ENCODE measurements around the gene CIDEC.

CIDEC gene

DNA sequence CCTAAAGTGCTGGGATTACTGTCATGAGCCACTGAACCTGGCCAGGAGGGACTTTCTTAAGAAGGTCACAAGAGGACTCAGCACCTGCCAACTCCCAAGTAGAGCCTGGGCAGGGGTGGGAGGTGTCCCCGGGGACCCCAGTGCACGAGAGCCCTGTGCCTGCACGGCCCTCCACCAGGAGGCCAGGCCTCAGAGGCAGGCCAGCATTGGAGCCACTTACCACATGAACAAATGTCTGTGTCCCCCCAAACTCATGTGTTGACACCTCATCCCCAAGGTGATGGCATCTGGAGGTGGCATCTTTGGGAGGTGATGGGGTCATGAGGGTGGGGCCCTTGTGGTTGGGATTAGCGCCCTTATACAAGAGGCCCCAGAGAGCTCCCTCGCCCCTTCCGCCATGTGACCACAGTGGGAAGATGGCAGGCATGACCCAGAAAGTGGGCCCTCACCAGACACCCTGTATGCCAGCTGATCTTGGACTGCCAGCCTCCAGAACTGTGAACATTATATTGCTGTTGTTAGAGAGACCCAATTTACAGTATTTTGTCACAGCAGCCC is 33.0 kb downstream of the CIDEC start:
- no peak for DNase-seq (ENCODE audit: low spot score)
- no peak for FAIRE-seq

DNA sequence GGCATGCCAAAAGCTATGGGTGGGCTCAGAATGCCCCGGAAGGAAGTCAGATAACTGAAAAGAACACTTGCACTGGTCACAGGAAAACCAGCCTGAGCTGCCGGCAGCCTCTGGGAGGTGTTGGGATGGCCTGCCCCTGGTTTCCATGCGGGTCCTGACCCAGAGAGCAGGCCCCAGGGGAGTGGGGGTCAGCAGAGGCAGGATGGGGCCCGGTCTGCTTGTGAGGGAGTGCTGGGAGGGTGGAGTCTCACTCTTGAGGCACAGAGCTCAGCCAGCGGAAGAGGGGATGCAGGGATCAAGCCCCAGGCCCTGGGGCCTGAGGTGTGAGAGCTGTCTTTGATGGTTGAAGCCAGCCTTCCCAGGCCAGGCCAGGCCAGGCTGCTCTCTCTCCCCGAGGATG is 33.8 kb downstream of the CIDEC start:
- no peak for DNase-seq (ENCODE audit: low spot score)
- no peak for FAIRE-seq

DNA sequence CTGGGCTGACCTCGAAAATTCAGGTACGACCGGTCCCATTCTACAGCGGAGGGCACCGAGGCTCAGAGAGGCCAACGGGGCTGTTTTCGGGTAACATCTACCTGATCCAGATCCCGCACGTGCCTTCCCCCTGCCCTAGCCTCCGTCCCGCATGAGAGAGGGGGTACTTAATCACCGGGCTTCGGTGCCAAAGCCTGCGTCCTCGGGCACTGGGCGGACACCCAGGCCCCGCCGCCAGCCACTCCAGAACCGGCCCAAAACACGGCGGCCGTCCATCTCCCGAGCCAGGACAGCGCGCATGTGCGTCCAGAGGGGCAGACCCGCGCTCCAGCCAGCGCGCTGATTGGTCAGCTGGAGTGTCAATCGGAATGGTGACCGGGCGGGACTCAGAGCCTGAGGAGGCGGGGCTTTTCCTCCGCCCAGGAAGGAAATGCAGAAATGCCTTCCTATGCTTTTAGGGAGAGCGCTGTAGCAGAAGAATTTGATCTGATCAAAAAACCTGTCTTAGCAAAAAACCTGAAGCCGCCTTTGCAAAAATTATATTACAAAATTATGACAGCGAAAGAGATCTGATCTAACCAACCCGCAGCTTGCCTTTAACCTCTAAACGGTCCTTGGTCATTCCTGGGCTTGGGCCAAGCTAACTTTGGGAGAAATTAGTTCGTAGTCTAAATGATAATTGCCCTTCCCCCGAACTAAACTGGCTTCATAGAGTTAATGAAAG is 36.2 kb downstream of the CIDEC start, which contains the start of gene RPUSD3:
Gene RPUSD3, minus strand, starts transcription at position 294 of the 724 bp plus-strand sequence. Its CDS starts 18 bp downstream, at position 276.
- DNase-seq (ENCODE audit: low spot score) (peak; percentile 81), FAIRE-seq (peak; percentile 58)

DNA sequence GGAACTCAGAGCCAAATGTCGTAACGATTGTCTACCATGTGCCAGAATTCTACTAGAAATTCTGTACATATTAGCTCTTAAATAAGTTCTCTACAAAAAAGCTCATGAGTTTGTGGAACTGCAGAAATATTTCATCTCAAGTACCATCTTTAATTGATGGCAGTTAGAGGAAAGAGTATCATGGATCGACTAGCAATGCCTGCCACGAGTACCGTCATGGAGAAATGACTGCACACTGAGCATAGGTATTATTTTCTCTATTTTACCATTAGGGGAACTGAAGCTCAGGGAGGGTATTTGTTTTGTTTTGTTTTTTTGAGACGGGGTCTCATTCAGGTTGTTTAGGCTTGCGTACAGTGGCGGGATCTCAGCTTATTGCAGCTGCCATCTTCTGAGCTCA is 39.0 kb downstream of the CIDEC start:
- FAIRE-seq: no peak
- DNase-seq (ENCODE audit: low spot score): no peak

DNA sequence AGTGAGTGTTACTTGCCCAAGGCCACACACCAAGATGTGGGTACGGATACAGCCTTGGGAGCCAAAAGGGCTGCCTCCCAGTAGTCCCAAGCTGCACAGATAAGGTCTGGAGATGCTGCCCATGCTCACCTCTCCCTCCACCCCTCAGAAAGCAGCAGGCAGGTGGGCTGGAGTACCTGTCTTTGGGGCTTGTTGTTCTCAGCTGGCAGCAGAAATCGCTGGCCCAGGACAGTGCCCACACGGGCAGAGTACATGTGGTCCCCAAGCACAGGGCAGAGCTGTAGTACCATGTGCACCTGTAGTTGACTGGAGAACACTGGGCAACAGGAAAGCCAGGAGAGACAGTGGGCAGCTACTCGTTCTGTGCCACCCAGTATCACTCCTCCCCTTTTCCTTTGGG is 41.2 kb downstream of the CIDEC start:
- DNase-seq (ENCODE audit: low spot score) (no peak), FAIRE-seq (no peak)

DNA sequence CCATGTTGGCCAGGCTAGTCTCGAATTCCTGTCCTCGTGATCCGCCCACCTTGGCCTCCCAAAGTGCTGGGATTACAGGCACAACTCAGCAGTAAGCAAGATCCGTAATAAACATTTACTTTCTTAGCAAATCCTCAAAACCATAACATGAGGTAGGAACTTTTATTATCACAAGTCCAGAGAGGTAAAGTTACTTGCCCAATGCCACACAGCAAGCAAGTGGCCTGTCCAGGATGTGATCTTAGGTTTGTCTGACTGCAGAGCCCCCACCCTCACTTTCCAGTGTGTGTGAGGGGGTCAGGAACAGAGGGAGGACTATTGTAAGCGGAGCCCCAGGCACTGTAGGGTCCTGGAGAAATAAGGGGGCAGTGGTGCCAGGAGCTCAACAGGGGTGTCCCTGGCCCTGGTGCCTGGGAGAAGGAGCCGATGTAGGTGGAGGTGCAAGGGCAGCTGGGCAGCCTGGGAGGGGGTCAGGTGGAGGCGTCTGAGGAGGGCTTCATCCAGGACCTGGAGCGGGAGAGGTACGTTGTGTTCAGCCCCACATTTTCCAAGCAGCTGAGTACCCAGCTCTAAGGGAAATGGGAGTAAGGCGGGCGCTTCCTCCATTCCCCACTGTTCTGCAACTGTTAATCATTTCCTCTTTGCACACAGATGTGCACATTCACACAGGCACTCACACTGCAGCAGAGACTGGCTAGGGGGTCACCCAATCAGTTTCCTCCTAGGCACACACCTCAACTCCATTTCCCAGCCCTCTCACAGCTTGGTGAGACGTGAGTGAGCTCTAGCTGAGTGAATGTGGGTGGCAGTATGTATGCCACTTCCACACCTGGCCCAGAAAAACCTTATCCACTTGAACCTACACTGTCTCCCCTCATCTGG is 42.1 kb downstream of the CIDEC start:
- DNase-seq (ENCODE audit: low spot score) (no peak), FAIRE-seq (no peak)

DNA sequence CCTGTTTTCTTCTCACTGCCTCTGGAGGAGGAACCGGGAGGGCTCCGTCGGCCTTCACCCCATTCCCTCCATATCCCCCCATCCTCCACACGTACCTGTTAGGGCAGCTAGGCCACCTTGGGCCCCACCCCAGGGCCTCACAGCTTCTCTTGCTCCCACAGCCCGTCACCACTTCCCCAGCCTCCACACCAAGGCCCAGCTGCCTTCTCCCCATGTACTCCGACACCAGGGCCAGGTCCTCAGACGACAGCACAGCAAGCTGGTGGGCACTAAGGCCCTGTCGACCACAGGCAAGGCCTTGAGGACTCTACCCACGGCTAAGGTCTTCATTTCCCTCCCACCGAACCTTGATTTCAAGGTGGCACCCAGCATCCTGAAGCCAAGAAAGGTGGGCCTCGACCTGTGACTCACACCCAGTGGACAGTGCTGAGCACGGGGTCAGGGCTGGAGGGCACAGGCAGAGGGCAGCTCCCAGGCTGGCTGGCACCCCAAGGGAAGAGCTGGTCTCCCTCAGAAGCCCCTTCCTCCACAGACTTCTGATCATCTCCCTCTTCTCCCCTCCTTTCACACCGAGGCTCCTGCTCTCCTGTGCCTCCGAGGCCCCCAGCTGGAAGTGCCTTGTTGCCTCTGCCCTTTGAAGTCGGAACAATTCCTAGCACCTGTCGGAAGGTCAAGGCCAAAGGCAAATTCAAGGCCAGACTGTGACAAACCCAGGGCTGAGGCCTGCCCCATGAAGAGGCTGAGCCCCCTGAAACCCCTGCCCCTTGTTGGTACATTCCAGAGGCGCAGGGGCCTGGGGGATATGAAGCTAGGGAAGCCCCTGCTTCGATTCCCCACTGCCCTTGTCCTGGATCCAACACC is 45.3 kb downstream of the CIDEC start:
- FAIRE-seq (no peak), DNase-seq (ENCODE audit: low spot score) (no peak)

DNA sequence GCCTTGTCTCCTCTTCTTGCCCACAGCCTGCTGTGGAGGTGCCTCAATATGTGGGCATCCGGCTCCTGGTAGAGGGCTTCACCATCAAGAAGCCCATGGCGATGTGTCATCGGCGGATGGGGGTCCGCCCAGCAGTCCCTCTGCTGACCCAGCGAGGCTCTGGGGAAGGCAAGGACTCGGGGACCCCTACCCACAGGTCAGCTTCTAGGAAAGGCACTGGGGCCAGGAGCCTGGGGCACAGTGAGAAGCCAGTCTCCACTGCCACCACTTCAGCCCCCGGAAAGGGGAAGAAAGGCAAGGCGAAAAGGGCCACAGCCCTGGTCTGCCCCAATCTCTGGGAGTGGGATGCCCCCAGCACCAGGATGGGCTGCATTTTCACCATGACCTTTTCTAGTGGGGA is 47.0 kb downstream of the CIDEC start:
- DNase-seq (ENCODE audit: low spot score): no peak
- FAIRE-seq: no peak

DNA sequence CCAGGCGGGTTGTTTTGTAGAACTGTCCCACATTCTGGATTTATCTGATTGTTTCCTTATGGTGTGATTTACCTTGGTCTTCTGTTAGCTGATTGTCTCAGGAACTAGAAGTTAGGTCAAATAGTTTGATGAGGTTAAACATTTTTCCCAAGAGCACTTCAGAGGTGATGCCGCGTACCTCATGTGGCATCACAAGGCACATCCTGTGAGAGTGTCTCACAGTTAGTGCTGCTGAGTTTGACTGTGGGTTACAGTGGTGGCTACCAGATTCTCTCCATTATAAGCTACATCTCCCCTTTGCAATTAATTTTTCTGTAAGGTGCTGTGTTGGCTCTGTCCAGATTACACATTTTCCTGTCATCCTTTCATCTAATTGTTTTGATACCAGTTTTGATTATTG is 48.8 kb downstream of the CIDEC start:
- DNase-seq (ENCODE audit: low spot score) (no peak), FAIRE-seq (no peak)

DNA sequence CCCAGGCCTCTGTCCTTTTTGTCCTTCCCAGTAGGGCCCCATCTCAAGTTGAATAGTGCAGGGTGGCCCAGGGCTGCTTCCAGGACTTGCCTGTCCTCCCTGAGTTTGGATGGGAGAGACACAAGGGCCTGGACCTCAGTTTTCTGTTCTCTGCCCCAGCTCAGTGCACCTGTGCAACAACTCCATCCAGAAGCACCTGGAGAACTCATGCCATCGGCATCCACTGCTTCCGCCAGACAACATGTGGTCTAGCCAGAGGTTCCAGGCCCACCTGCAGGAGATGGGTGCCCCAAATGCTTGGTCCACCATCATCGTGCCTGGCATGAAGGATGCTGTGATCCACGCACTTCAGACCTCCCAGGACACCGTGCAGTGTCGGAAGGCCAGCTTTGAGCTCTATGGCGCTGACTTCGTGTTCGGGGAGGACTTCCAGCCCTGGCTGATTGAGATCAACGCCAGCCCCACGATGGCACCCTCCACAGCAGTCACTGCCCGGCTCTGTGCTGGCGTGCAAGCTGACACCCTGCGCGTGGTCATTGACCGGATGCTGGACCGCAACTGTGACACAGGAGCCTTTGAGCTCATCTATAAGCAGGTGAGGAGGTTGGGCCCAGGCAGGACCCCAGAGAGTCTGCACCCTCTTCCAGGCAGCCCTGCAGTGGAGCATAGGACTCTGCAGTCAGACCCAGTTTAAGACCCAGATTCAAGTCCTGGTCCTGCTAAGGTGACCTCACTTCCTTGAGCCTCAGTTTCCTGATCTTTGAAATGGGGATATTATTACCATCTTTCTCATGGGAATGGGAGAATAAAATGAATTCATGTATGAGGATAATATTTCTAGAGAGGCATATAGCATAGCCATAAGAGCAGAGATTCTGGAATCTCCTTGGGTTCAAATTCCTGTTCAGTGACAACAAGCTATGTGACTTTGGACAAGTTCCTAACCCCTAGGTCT is 51.0 kb downstream of the CIDEC start:
- FAIRE-seq: no peak
- DNase-seq (ENCODE audit: low spot score): no peak

DNA sequence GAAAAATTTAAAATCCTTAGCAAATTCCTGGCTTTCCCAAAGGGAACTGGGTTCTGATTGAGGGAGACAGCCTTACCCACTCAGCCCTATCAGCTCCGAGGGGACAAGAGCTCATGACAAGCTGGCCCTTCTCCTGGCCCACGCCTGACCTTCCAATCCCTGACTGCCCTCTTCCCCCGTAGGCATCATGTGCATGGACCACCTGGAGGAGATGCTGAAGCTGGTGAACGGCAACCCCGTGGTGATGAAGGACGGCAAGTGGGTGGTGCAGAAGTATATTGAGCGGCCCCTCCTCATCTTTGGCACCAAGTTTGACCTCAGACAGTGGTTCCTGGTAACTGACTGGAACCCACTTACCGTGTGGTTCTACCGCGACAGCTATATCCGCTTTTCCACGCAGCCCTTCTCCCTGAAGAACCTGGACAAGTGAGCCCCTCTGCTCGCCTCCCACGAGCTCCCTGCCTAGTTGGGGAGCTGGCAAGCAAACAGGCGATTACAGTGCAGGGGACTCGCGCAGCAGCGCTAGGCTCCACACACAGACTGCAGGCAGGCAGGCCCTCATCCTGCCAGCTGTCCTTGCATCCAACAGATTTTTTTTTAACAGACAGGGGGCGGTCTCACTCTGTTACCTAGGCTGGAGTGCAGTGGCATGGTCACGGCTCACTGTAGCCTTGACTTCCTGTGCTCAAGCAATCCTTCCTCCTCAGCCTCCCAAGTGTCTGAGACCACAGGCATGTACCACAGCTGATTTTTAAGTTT is 53.1 kb downstream of the CIDEC start:
- peak; percentile 15 for DNase-seq (ENCODE audit: low spot score)
- FAIRE-seq: no peak

DNA sequence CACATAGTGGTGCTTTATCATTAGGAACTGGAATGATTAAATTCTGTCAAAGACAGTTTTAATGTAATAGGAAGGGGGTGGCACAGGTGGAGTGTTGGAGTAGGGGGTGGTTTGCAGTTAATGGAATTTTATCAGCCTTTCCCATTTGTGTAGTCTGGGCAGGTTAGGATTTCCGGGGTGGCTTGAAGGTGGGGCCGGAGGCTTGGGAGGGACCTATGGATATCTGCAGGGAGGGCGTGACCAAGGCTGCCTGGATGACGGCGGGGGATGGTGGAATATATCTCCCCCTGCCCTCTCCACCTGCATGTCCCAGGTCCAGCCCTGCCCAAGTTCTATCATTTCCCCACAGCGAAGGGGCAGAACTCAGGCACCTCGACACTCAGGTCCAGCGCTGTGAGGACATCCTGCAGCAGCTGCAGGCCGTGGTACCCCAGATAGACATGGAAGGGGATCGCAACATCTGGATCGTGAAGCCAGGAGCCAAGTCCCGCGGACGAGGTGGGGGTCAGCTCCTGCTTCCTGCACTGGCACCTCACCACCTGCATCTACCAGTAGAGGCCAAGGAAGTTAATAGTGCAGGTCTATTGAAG is 54.5 kb downstream of the CIDEC start:
- DNase-seq (ENCODE audit: low spot score) (no peak), FAIRE-seq (no peak)

DNA sequence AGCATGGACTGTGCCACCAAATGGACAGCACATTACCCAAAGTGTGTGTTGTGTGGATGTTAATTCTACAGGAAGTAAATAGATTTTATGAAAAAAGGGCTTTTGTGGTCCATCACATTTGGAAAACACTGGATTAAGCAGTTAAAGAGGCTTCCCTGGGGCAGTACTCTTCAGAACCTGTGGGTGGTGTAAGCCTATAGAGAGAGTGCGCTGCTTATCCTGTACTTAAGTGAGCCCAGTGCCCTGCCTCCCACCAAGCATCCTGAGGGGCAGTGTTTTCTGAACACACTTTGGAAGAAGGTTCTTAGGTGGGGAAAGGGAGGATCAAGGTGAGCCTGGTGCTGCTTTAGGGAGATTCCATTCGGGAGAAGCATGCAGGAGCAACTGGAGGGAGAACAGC is 59.1 kb downstream of the CIDEC start:
- DNase-seq (ENCODE audit: low spot score) (no peak), FAIRE-seq (no peak)

DNA sequence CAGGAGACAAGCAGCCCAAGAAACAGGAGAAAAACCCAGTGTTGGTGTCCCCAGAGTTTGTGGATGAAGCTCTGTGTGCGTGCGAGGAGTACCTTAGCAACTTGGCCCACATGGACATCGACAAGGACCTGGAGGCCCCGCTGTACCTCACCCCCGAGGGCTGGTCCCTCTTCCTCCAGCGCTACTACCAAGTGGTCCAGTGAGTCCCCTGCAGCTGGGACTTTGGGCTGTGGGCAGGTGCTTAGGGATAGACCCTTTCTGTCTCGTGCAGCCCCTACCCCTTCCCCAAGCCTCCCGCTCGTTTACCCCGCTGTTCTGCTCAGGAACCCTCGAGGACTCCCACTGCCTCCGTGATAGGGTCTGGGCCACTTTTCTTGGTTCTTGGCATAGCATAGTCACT is 59.5 kb downstream of the CIDEC start:
- DNase-seq (ENCODE audit: low spot score): no peak
- no peak for FAIRE-seq

DNA sequence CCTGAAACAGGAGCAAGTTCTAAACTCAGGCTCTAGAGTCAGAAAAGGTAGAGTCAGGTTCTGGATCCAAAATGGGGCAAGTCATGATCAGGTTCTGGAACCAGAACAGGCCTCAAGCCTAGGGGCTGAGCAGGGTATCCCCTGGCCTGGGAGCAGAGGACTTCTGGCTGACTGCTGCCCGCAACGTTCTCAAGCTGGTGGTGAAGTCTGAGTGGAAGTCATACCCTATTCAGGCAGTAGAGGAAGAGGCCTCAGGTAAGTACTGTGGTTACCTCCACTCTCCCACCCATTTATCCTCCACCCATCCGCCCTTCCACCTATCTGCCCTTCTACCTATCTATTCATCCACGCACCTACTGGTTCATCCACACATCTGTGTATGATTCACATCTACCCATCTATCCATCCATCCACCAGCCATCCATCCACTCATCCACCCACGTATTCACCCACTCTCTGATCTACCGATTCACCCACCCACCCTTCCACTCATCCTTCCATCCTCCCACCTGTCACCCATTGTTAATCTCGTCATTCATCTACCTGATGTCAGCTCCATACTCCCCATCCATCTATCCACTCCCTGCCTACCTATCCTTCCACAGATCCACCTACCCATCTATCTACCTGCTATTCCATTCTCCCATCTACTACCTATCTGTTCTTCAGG is 61.3 kb downstream of the CIDEC start:
- FAIRE-seq: no peak
- DNase-seq (ENCODE audit: low spot score): no peak

DNA sequence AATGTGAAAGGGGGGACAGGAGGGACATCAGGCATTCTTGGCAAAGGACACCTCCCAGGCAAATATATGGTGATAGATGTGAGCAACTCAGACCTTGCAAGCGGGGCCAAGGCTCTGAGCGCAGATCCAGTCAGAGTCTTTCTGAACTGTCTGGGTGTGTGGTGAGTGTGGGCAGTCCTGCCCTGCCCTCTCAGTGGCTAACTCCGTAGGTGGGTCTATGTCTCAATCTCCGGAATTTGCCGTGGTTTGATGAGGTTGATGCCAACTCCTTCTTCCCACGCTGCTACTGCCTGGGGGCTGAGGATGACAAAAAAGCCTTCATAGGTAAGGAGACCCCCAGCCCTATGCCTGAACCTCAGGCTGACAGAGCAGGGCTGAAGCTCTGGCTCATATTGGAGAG is 62.6 kb downstream of the CIDEC start:
- DNase-seq (ENCODE audit: low spot score): no peak
- no peak for FAIRE-seq

Data from RCC 7860 (cell line).